HFFc6 (cell line): ENCODE data around the gene PTPMT1. TPM values are rescaled to one million over a fixed set of nuclear protein-coding genes. Genes with fewer than 3 reads are reported as not detected.

Source experiments
- DNase-seq: peaks from one replicate; pipeline ENCODE4 v3.0.0-alpha.2; 2018
- H3K27ac Mint-ChIP-seq: 2 replicates; pipeline ENCODE4 v1.8.0; 2020; ENCODE audit warnings: mild to moderate bottlenecking, mixed read lengths
- H3K27me3 Mint-ChIP-seq: 2 replicates; pipeline ENCODE4 v1.8.0; 2021; ENCODE audit warnings: mild to moderate bottlenecking, moderate library complexity, mixed read lengths; ENCODE audit not compliant: insufficient read depth
- H3K36me3 Mint-ChIP-seq: 2 replicates; pipeline ENCODE4 v1.8.0; 2021; ENCODE audit warnings: low read depth, mixed read lengths
- H3K4me1 Mint-ChIP-seq: 2 replicates; pipeline ENCODE4 v1.8.0; 2020; ENCODE audit warnings: low read depth, mixed read lengths
- H3K4me3 Mint-ChIP-seq: 2 replicates; pipeline ENCODE4 v1.8.0; 2020; ENCODE audit warnings: mild to moderate bottlenecking, moderate library complexity, mixed read lengths
- H3K9me3 Mint-ChIP-seq: 2 replicates; pipeline ENCODE4 v1.8.0; 2020; ENCODE audit warnings: mild to moderate bottlenecking, mixed read lengths
- total RNA-seq, 6 experiments: library from RNA; stranded (reverse); fragmentation: NEBNext Ultra II Directional; extraction: Animal tissue kit (Norgen Biotek cat#: 25700); gene quantifications; 2 replicates in 1 of 6; 3 replicates in 5 of 6; pipeline ENCODE4 v1.2.3, GENCODE V29; 2021
- TF ChIP-seq, protein P1 (sequence below): fragments of 200-600 bp; sonication (generic); IDR thresholded peaks from 2 replicates; pipeline ENCODE4 v1.5.0; 2021; ENCODE audit warnings: antibody characterized with exemption, mild to moderate bottlenecking

PTPMT1 gene
- total RNA-seq, 6 experiments from 2014 or later, result 51.8 to 64.2 (median 54.5) TPM

DNA sequence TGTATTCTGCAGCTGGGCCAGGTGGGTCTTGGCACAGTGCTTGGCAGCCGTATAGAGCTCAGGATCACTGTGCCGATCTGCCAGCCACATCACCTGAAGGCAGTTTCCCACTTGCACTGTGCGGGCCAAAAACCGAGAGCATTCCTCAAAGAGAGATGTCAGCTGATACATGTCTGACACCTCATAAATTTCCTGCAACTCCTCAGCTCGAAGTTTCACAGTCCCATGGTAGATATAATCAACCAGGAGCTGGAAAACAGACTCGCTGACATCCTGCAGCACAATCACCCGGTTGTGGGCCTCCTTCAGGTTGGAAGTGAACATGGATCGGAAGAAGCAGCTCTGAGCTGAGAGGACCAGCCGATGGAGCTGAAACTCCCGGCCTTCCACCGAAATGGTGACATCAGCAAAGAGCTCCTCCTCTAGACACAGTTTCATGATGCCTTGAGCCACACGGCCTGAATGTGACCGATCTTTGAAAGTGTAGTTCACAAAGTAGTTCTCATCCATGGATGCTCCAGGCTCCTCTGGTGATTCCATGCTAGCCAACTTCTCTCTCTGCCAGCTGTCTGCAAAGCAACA lies 12.2 kb downstream of the PTPMT1 start:
- peak overlapping the region; percentile 96 for H3K27ac Mint-ChIP-seq
- H3K4me3 Mint-ChIP-seq, result peak overlapping the region; percentile 99
- TF ChIP-seq, protein P1, sequence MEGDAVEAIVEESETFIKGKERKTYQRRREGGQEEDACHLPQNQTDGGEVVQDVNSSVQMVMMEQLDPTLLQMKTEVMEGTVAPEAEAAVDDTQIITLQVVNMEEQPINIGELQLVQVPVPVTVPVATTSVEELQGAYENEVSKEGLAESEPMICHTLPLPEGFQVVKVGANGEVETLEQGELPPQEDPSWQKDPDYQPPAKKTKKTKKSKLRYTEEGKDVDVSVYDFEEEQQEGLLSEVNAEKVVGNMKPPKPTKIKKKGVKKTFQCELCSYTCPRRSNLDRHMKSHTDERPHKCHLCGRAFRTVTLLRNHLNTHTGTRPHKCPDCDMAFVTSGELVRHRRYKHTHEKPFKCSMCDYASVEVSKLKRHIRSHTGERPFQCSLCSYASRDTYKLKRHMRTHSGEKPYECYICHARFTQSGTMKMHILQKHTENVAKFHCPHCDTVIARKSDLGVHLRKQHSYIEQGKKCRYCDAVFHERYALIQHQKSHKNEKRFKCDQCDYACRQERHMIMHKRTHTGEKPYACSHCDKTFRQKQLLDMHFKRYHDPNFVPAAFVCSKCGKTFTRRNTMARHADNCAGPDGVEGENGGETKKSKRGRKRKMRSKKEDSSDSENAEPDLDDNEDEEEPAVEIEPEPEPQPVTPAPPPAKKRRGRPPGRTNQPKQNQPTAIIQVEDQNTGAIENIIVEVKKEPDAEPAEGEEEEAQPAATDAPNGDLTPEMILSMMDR, result no peak
- no peaks in the 10 kb centered on the region for H3K9me3 Mint-ChIP-seq
- peaks cover 18% of the 10 kb centered on the region for H3K36me3 Mint-ChIP-seq
- DNase-seq, result peak; percentile 33
- peaks cover 44% of the 10 kb centered on the region for H3K4me1 Mint-ChIP-seq
- H3K27me3 Mint-ChIP-seq, result no peaks in the 10 kb centered on the region

DNA sequence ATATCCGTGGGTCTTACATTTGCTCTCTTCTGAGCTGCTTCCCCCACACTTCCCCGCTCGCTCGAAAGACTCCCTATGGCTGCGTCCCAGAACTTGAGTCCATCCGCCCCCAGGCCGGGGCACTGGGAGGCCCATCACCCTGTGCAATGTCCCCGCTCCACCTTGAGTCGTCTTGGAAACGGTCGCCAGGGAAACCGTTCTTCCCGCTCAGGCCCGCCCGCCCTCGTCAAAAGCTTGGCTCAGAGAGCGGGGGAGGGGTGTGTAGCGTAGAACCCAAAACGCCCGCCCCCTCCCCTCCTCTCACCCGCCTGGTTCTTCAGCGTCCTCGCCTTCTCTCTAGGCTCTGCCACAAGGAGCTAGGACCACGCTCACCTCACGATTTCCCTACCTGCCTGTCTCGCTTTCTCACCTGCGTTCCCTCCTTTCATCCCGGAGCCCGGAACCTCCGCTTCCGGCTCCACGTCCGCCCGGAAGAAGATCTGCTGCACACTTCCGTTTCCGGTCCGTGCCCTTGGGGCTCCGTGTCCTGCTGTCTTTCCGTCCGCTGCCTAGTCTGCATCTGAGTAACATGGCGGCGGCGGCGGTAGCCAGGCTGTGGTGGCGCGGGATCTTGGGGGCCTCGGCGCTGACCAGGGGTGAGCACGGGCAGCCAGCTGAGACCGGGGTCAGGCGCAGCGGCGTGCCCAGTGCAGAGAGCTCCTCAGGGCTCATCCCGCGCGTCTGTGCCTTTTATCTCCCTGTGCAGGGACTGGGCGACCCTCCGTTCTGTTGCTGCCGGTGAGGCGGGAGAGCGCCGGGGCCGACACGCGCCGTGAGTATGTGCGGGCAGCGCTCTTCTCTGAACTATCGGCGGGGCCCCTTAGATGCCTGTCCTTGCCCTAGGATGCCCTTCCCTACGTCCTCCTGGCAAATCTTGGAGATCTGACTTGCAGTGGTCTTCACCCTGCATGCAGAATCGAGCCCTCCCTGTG lies 13.4 kb downstream of the PTPMT1 start, which contains the start of the genes KBTBD4 and NDUFS3:
Gene KBTBD4, minus strand, starts transcription at position 447 of the 971 bp plus-strand sequence. Its CDS starts 19 bp downstream, at position 428.
Gene NDUFS3, plus strand, starts transcription at position 551 of the 971 bp plus-strand sequence. Its CDS starts 18 bp downstream, at position 569.
- peaks cover 18% of the 10 kb centered on the region for H3K36me3 Mint-ChIP-seq

DNA sequence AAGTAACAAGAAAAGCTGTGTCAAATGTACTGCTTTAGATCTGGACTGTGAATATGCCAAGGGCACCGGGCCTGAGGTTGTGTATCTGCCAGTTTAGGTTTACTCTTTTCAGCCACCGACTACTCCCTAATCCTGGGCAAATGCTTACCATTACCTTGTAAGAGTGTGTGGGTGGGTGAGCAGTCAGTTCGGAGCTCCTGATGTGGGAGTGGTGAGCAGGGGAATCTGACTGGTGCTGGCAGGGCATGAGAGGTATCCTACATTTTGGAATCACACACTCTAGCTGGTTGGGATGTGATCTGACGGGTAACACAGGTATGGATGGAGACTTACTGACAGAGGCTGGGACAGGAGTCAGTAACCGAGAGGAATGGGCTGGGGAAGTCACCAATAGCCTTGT lies 18.4 kb downstream of the PTPMT1 start:
- DNase-seq, result no peak
- Mint-ChIP-seq H3K36me3 (peaks cover 23% of the 10 kb centered on the region), H3K4me3 (no peak overlapping the region), H3K9me3 (no peaks in the 10 kb centered on the region), H3K27ac (peak overlapping the region; percentile 22; the same call in 1 of the 2 replicates), H3K27me3 (peaks cover 2% of the 10 kb centered on the region; the same call in 1 of the 2 replicates), H3K4me1 (peaks cover 15% of the 10 kb centered on the region)
- TF ChIP-seq, protein P1, result no peak

More for the DNA sequence above, 13.4 kb downstream of the PTPMT1 start, which contains the start of the genes KBTBD4 and NDUFS3:
- TF ChIP-seq, protein P1, result no peak
- Mint-ChIP-seq H3K4me1 (peaks cover 33% of the 10 kb centered on the region), H3K27me3 (no peaks in the 10 kb centered on the region), H3K27ac (peak within 1 kb of the TSS; percentile 96), H3K4me3 (peak within 1 kb of the TSS; percentile 99), H3K9me3 (no peaks in the 10 kb centered on the region)
- DNase-seq, result peak; percentile 78

DNA sequence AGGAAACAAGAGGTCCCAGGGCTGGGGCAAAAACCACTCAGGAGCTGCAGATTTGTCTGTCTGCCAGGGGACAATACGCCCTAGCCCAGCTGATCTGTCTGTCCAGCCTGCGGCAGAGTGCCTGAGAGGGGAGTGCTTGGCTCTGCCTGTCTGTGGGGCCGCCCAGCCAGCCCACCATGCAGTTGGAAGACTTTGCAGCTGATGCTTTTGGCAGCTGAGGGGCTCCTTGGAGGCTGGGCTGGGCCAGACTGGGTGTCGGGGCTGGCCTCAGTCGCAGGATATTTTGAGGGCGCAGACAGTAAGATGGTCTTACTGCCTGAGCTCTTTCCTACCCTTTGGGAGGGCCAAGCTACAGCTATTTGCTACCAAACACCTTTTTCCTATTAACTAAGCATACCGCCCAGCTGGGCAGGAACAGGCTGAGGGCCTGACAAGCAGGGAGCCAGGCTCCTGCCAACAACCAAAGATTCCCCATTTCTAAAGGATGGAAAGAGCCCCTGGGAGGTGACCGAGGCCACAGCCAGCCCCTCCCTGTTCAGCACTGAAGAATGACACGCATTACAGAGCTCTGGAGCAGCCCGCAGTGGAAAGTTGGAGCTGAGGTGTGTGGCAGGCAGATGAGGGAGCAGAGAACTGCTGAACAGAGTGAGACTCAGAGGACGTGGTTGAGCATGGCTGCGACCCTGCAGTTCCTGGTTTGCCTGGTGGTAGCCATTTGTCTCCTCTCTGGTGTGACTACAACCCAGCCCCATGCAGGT lies 20.9 kb downstream of the PTPMT1 start, which contains the start of gene FAM180B:
Gene FAM180B, plus strand, starts transcription at position 581 of the 758 bp plus-strand sequence. Its CDS starts 91 bp downstream, at position 672.
- H3K4me3 Mint-ChIP-seq, result no peak within 1 kb of the TSS
- no peak for DNase-seq

More for the DNA sequence above, 20.9 kb downstream of the PTPMT1 start, which contains the start of gene FAM180B:
- peaks cover 16% of the 10 kb centered on the region for H3K36me3 Mint-ChIP-seq
- peaks cover 2% of the 10 kb centered on the region; the same call in 1 of the 2 replicates for H3K27me3 Mint-ChIP-seq
- no peak within 1 kb of the TSS; the same call in 1 of the 2 replicates for H3K27ac Mint-ChIP-seq
- H3K9me3 Mint-ChIP-seq, result no peaks in the 10 kb centered on the region
- no peaks in the 10 kb centered on the region for H3K4me1 Mint-ChIP-seq
- TF ChIP-seq, protein P1, result no peak
